Measurements from ENCODE around the gene EHF.

DNA sequence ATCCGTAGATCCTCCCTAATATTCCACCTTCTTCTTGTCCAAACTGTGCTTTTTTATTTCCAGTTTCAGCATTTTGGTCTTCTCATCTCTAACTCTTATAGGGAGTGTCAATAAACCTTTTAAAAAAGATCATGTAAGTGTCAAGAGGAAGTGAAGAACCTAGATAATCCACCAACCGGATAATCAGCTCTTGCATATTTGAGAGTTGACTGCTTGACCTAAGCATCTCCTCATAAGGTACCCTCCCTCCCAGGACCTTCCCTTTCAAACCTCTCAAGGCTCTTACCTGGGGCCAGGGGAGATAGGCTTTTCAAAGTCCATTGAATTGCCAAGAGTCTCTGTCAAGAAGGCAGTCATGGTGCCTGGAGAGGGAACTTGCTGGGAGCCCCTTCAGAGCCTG, 691 bp upstream of the EHF start:
- TF ChIP-seq, protein P1, sequence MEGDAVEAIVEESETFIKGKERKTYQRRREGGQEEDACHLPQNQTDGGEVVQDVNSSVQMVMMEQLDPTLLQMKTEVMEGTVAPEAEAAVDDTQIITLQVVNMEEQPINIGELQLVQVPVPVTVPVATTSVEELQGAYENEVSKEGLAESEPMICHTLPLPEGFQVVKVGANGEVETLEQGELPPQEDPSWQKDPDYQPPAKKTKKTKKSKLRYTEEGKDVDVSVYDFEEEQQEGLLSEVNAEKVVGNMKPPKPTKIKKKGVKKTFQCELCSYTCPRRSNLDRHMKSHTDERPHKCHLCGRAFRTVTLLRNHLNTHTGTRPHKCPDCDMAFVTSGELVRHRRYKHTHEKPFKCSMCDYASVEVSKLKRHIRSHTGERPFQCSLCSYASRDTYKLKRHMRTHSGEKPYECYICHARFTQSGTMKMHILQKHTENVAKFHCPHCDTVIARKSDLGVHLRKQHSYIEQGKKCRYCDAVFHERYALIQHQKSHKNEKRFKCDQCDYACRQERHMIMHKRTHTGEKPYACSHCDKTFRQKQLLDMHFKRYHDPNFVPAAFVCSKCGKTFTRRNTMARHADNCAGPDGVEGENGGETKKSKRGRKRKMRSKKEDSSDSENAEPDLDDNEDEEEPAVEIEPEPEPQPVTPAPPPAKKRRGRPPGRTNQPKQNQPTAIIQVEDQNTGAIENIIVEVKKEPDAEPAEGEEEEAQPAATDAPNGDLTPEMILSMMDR (IDR thresholded peaks at IDR 0.05): no peak
- no peak for TF ChIP-seq POLR2AphosphoS5 (IDR thresholded peaks at IDR 0.05; ENCODE audit: low read depth, low read length)
- TF ChIP-seq, protein P2, sequence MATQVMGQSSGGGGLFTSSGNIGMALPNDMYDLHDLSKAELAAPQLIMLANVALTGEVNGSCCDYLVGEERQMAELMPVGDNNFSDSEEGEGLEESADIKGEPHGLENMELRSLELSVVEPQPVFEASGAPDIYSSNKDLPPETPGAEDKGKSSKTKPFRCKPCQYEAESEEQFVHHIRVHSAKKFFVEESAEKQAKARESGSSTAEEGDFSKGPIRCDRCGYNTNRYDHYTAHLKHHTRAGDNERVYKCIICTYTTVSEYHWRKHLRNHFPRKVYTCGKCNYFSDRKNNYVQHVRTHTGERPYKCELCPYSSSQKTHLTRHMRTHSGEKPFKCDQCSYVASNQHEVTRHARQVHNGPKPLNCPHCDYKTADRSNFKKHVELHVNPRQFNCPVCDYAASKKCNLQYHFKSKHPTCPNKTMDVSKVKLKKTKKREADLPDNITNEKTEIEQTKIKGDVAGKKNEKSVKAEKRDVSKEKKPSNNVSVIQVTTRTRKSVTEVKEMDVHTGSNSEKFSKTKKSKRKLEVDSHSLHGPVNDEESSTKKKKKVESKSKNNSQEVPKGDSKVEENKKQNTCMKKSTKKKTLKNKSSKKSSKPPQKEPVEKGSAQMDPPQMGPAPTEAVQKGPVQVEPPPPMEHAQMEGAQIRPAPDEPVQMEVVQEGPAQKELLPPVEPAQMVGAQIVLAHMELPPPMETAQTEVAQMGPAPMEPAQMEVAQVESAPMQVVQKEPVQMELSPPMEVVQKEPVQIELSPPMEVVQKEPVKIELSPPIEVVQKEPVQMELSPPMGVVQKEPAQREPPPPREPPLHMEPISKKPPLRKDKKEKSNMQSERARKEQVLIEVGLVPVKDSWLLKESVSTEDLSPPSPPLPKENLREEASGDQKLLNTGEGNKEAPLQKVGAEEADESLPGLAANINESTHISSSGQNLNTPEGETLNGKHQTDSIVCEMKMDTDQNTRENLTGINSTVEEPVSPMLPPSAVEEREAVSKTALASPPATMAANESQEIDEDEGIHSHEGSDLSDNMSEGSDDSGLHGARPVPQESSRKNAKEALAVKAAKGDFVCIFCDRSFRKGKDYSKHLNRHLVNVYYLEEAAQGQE (IDR thresholded peaks at IDR 0.05; ENCODE audit: insufficient read depth in 1 of 2, low read depth in 2 of 2, low read length in 1 of 2): no peak
- TF ChIP-seq SIN3A (IDR thresholded peaks at IDR 0.05; ENCODE audit: borderline replicate concordance, insufficient read depth, low read depth, low read length): no peak
- no peak for TF ChIP-seq TCF7L2 (IDR thresholded peaks at IDR 0.05; ENCODE audit: low read depth, low read length)
